Activated CD8-positive, alpha-beta memory T cell treated with anti-CD3 and anti-CD28 coated beads for 36 hours (primary cell): Measurements from ENCODE around the gene BCAS4. TPM values are rescaled to one million over a fixed set of nuclear protein-coding genes. Genes with fewer than 3 reads are reported as not detected.

ENCODE experiments used
- CTCF ChIA-PET: fragments of 350-600 bp; sonication (Branson Sonifier 250); formaldehyde crosslinking; loops from one replicate; lab custom pipeline; 2021; ENCODE audit warnings: antibody characterized with exemption; lab: Charles Lee
- POLR2A ChIA-PET: fragments of 350-600 bp; sonication (Branson Sonifier 250); formaldehyde crosslinking; loops from one replicate; lab custom pipeline; 2021; ENCODE audit warnings: antibody characterized with exemption; lab: Charles Lee
- total RNA-seq, 2 experiments: library from RNA; stranded (reverse); gene quantifications; one replicate each; pipeline ENCODE4 v1.2.3, GENCODE V29; 2021

The BCAS4 gene
- total RNA-seq, 2 experiments from 2014 or later: 23.2 to 23.7 TPM

- ChIA-PET CTCF (no interaction called here), POLR2A (no interaction called here)
These were observed 82.0 kb downstream of the BCAS4 start for GRCh38 chr20:50876816-50877215.

- ChIA-PET POLR2A (no interaction called here), CTCF (no interaction called here)
These were observed 82.4 kb downstream of the BCAS4 start for GRCh38 chr20:50877232-50877743.

- POLR2A ChIA-PET: no interaction called here
- CTCF ChIA-PET: interaction anchor here (0.9 kb wide), 1 partner anchor 52 kb away, joined by 3 read pairs; the partner anchor contains the start of gene ADNP
These were observed 85.0 kb downstream of the BCAS4 start for GRCh38 chr20:50879649-50880550.

GRCh38 chr20:50881759-50882424 lies 87.0 kb downstream of the BCAS4 start:
- CTCF ChIA-PET: interaction anchor here (0.7 to 1.5 kb wide), 2 partner anchors 23 to 219 kb away, joined by 3 to 4 read pairs; no protein-coding TSS in a partner anchor
- POLR2A ChIA-PET: interaction anchor here (0.7 kb wide), 1 partner anchor 398 kb away, joined by 16 read pairs; no protein-coding TSS in a partner anchor

GRCh38 chr20:50883856-50884255 lies 89.0 kb downstream of the BCAS4 start:
- ChIA-PET POLR2A (no interaction called here), CTCF (no interaction called here)

- POLR2A ChIA-PET: no interaction called here
- CTCF ChIA-PET: interaction anchor here (1.4 kb wide), 1 partner anchor 92 kb away, joined by 3 read pairs; no protein-coding TSS in a partner anchor
These were observed 90.2 kb downstream of the BCAS4 start for GRCh38 chr20:50885068-50885467.

- CTCF ChIA-PET: interaction anchor here (1.0 kb wide), 1 partner anchor 91 kb away, joined by 3 read pairs; the partner anchor contains the start of gene BCAS4
These were observed 90.9 kb downstream of the BCAS4 start for GRCh38 chr20:50885781-50886180.

GRCh38 chr20:50886184-50886790 lies 91.4 kb downstream of the BCAS4 start:
- POLR2A ChIA-PET: no interaction called here
- CTCF ChIA-PET: interaction anchor here (1.0 kb wide), 1 partner anchor 92 kb away, joined by 3 read pairs; the partner anchor contains the start of gene BCAS4

More at GRCh38 chr20:50885781-50886180, 90.9 kb downstream of the BCAS4 start:
- POLR2A ChIA-PET: no interaction called here

- ChIA-PET CTCF (interaction anchor here (1.7 kb wide), 1 partner anchor 42 kb away, joined by 4 read pairs; no protein-coding TSS in a partner anchor), POLR2A (no interaction called here)
These were observed 92.7 kb downstream of the BCAS4 start for GRCh38 chr20:50887576-50887975.

GRCh38 chr20:50891138-50891537 lies 96.3 kb downstream of the BCAS4 start:
- POLR2A ChIA-PET: interaction anchor here (1.1 kb wide), 1 partner anchor 26 kb away, joined by 3 read pairs; no protein-coding TSS in a partner anchor
- CTCF ChIA-PET: interaction anchor here (1.4 to 2.7 kb wide), 2 partner anchors 97 to 100 kb away, joined by 4 to 9 read pairs; partner anchors contain the start of gene BCAS4

GRCh38 chr20:50892394-50892793 lies 97.5 kb downstream of the BCAS4 start:
- ChIA-PET POLR2A (no interaction called here), CTCF (interaction anchor here (2.7 kb wide), 1 partner anchor 98 kb away, joined by 9 read pairs; the partner anchor contains the start of gene BCAS4)

- ChIA-PET POLR2A (no interaction called here), CTCF (interaction anchor here (1.2 kb wide), 1 partner anchor 36 kb away, joined by 3 read pairs; no protein-coding TSS in a partner anchor)
These were observed 98.8 kb downstream of the BCAS4 start for GRCh38 chr20:50893620-50894019.

GRCh38 chr20:50895111-50895830 lies 100.4 kb downstream of the BCAS4 start:
- POLR2A ChIA-PET: no interaction called here
- CTCF ChIA-PET: interaction anchor here (0.6 to 1.8 kb wide), 3 partner anchors 50 to 102 kb away, joined by 3 to 4 read pairs (median 4); partner anchors contain the start of gene BCAS4

- CTCF ChIA-PET: interaction anchor here (0.6 to 1.7 kb wide), 3 partner anchors 9 to 104 kb away, joined by 3 to 7 read pairs (median 3); partner anchors contain the start of gene BCAS4
- POLR2A ChIA-PET: interaction anchor here (0.6 kb wide), 1 partner anchor 51 kb away, joined by 3 read pairs; no protein-coding TSS in a partner anchor
These were observed 103.6 kb downstream of the BCAS4 start for GRCh38 chr20:50898475-50898874.

- ChIA-PET CTCF (interaction anchor here (0.9 to 1.7 kb wide), 4 partner anchors 16 to 106 kb away, joined by 3 to 7 read pairs (median 3); partner anchors contain the start of gene BCAS4), POLR2A (interaction anchor here (0.7 kb wide), 1 partner anchor 78 kb away, joined by 7 read pairs; no protein-coding TSS in a partner anchor)
These were observed 105.4 kb downstream of the BCAS4 start for GRCh38 chr20:50900261-50900660.

- CTCF ChIA-PET: interaction anchor here (0.7 to 1.3 kb wide), 3 partner anchors 12 to 765 kb away, joined by 3 to 4 read pairs (median 4); no protein-coding TSS in a partner anchor
- POLR2A ChIA-PET: no interaction called here
These were observed 106.4 kb downstream of the BCAS4 start for GRCh38 chr20:50901301-50901700.

GRCh38 chr20:50903353-50904051 lies 108.6 kb downstream of the BCAS4 start:
- ChIA-PET CTCF (no interaction called here), POLR2A (no interaction called here)
